Suprapubic skin (tissue), 4 donors: ENCODE results near the gene SIX3. TPM values are rescaled to one million over a fixed set of nuclear protein-coding genes. Genes with fewer than 3 reads are reported as not detected.

Experiments used
- DNase-seq, 2 donors: peaks; one replicate each; pipeline ENCODE4 v3.0.0-alpha.2; 2019; ENCODE audit warnings: low spot score in 2 of 2
- H3K27ac ChIP-seq: fragments of 200-600 bp; sonication (generic); one replicate; pipeline ENCODE4 v1.5.1; 2019
- H3K27me3 ChIP-seq: fragments of 200-600 bp; sonication (generic); one replicate; pipeline ENCODE4 v1.5.1; 2019
- H3K36me3 ChIP-seq: fragments of 200-600 bp; sonication (generic); one replicate; pipeline ENCODE4 v1.5.1; 2019
- H3K4me1 ChIP-seq: fragments of 200-600 bp; sonication (generic); one replicate; pipeline ENCODE4 v1.5.1; 2019
- H3K4me3 ChIP-seq: fragments of 200-600 bp; sonication (generic); one replicate; pipeline ENCODE4 v1.5.1; 2019; ENCODE audit warnings: mild to moderate bottlenecking
- H3K9me3 ChIP-seq: fragments of 200-600 bp; sonication (generic); one replicate; pipeline ENCODE4 v1.5.1; 2019
- CTCF ChIP-seq, 2 donors: fragments of 200-600 bp in 1 of 2; fragments of 450-650 bp in 1 of 2; sonication (generic) in 1 of 2; IDR thresholded peaks; one replicate each; pipeline ENCODE4 v1.5.1; 2016 to 2019; ENCODE audit warnings: antibody characterized with exemption in 2 of 2, mild to moderate bottlenecking in 1 of 2, moderate library complexity in 1 of 2
- EP300 ChIP-seq: sonication (generic); formaldehyde crosslinking; IDR thresholded peaks from one replicate; pipeline ENCODE4 v1.6.1; 2017; ENCODE audit warnings: antibody characterized with exemption
- POLR2A ChIP-seq, 2 donors: fragments of 450-650 bp; IDR thresholded peaks; one replicate each; pipeline ENCODE4 v1.6.1; 2017; ENCODE audit warnings: antibody characterized with exemption in 2 of 2, mild to moderate bottlenecking in 2 of 2, moderate library complexity in 2 of 2
- POLR2AphosphoS5 ChIP-seq, 3 donors: sonication (generic); formaldehyde crosslinking; IDR thresholded peaks; one replicate each; pipeline ENCODE4 v1.6.1; 2017; ENCODE audit warnings: antibody characterized with exemption in 3 of 3
- WGBS: methylation state at CpG from one replicate; pipeline ENCODE4 v1.1.5; 2018; 5-methylcytosine and 5-hydroxymethylcytosine counted together
- total RNA-seq, 4 donors: library from RNA; depleted of rRNA; stranded (reverse); fragments of >200 nt; gene quantifications; one replicate each; pipeline ENCODE4 v1.1.0, GENCODE V29; 2016

Gene SIX3
- total RNA-seq, 4 donors from 2014 or later = 0.38 TPM; not detected in 3

- no peaks in the 10 kb centered on the region for H3K9me3 ChIP-seq
- no peaks in the 10 kb centered on the region for H3K36me3 ChIP-seq
- no peak for TF ChIP-seq CTCF (IDR thresholded peaks at IDR 0.05)
- no peak for TF ChIP-seq EP300
- TF ChIP-seq POLR2A (IDR thresholded peaks at IDR 0.05) = no peak
- no peak for TF ChIP-seq POLR2AphosphoS5 (IDR thresholded peaks at IDR 0.05)
- no peaks in the 10 kb centered on the region for H3K4me1 ChIP-seq
- peaks cover 46% of the 10 kb centered on the region for H3K27me3 ChIP-seq
- WGBS = 74% methylated on average over 4 of the region's 4 CpGs
- no peak overlapping the region for H3K27ac ChIP-seq
- H3K4me3 ChIP-seq = no peak overlapping the region
- no peak for DNase-seq
Measured at GRCh38 chr2:44918095-44918775, 23.3 kb upstream of the SIX3 start.

GRCh38 chr2:44920751-44921150 lies 20.8 kb upstream of the SIX3 start:
- no peak for DNase-seq
- Histone ChIP-seq H3K4me3 (no peak overlapping the region), H3K9me3 (no peaks in the 10 kb centered on the region), H3K36me3 (no peaks in the 10 kb centered on the region), H3K4me1 (no peaks in the 10 kb centered on the region), H3K27me3 (peaks cover 71% of the 10 kb centered on the region), H3K27ac (no peak overlapping the region)
- WGBS = 33% methylated on average over 2 of the region's 2 CpGs
- no peak for TF ChIP-seq EP300
- TF ChIP-seq POLR2AphosphoS5 (IDR thresholded peaks at IDR 0.05) = no peak
- no peak for TF ChIP-seq POLR2A (IDR thresholded peaks at IDR 0.05)
- no peak for TF ChIP-seq CTCF (IDR thresholded peaks at IDR 0.05)

GRCh38 chr2:44922776-44923175 lies 18.7 kb upstream of the SIX3 start:
- H3K4me3 ChIP-seq = no peak overlapping the region
- H3K36me3 ChIP-seq = no peaks in the 10 kb centered on the region
- H3K4me1 ChIP-seq = peaks cover under 1% of the 10 kb centered on the region
- H3K9me3 ChIP-seq = no peaks in the 10 kb centered on the region
- peaks cover 91% of the 10 kb centered on the region for H3K27me3 ChIP-seq
- no peak overlapping the region for H3K27ac ChIP-seq
- DNase-seq = no peak
- no peak for TF ChIP-seq CTCF (IDR thresholded peaks at IDR 0.05)
- TF ChIP-seq POLR2AphosphoS5 (IDR thresholded peaks at IDR 0.05) = no peak
- TF ChIP-seq POLR2A (IDR thresholded peaks at IDR 0.05) = no peak
- TF ChIP-seq EP300 = no peak
- WGBS = 75% methylated on average over 6 of the region's 6 CpGs

- H3K27ac ChIP-seq = no peak overlapping the region
- WGBS = 36% methylated on average over 4 of the region's 4 CpGs
- no peak for DNase-seq
- no peaks in the 10 kb centered on the region for H3K36me3 ChIP-seq
- no peaks in the 10 kb centered on the region for H3K9me3 ChIP-seq
- H3K27me3 ChIP-seq = peaks cover 100% of the 10 kb centered on the region
- H3K4me1 ChIP-seq = peaks cover 27% of the 10 kb centered on the region
- no peak overlapping the region for H3K4me3 ChIP-seq
- TF ChIP-seq POLR2A (IDR thresholded peaks at IDR 0.05) = no peak
- TF ChIP-seq CTCF (IDR thresholded peaks at IDR 0.05) = no peak
- no peak for TF ChIP-seq EP300
- no peak for TF ChIP-seq POLR2AphosphoS5 (IDR thresholded peaks at IDR 0.05)
Measured at GRCh38 chr2:44925561-44926136, 15.9 kb upstream of the SIX3 start.

- TF ChIP-seq POLR2AphosphoS5 (IDR thresholded peaks at IDR 0.05) = no peak
- DNase-seq = no peak
Measured at GRCh38 chr2:44926957-44927356, 14.5 kb upstream of the SIX3 start.

More at GRCh38 chr2:44926957-44927356, 14.5 kb upstream of the SIX3 start:
- H3K27ac ChIP-seq = no peak overlapping the region
- H3K36me3 ChIP-seq = no peaks in the 10 kb centered on the region
- H3K4me3 ChIP-seq = no peak overlapping the region
- WGBS = 30% methylated on average over 9 of the region's 9 CpGs
- H3K4me1 ChIP-seq = peaks cover 27% of the 10 kb centered on the region
- H3K27me3 ChIP-seq = peaks cover 100% of the 10 kb centered on the region
- no peaks in the 10 kb centered on the region for H3K9me3 ChIP-seq
